SH-SY5Y (cell line): Measurements from ENCODE around the gene NBEA.

Source experiments
- GATA2 ChIP-seq: IDR thresholded peaks from 2 replicates; pipeline ENCODE4 v1.6.1; 2011; ENCODE audit warnings: mild to moderate bottlenecking, low read depth, low read length
- GATA3 ChIP-seq: IDR thresholded peaks from 2 replicates; pipeline ENCODE4 v1.6.1; 2011; ENCODE audit warnings: low read depth, mild to moderate bottlenecking, low read length, moderate library complexity

DNA sequence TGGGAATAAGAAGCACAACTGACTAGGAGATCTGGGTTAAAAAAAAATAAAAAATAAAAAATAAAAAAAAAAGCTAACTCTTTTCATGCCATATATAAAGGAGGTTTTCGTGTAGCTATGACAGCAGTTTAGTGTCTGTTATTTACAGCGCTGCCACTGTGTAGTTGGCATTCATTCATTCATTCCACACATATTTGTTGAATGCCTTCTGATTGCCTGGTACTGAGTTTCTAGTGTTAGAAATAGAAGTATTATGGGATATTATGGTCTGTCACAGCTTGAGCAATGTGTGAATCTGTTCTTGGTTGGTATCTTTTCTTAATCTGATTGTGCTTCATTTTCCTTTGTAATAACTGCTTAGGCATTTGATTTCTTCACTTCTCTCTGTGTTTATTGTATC lies 237.4 kb downstream of the NBEA start:
- TF ChIP-seq GATA2, result no peak
- TF ChIP-seq GATA3, result no peak
